ENCODE results near the gene ASCL2.

The ASCL2 gene

DNA sequence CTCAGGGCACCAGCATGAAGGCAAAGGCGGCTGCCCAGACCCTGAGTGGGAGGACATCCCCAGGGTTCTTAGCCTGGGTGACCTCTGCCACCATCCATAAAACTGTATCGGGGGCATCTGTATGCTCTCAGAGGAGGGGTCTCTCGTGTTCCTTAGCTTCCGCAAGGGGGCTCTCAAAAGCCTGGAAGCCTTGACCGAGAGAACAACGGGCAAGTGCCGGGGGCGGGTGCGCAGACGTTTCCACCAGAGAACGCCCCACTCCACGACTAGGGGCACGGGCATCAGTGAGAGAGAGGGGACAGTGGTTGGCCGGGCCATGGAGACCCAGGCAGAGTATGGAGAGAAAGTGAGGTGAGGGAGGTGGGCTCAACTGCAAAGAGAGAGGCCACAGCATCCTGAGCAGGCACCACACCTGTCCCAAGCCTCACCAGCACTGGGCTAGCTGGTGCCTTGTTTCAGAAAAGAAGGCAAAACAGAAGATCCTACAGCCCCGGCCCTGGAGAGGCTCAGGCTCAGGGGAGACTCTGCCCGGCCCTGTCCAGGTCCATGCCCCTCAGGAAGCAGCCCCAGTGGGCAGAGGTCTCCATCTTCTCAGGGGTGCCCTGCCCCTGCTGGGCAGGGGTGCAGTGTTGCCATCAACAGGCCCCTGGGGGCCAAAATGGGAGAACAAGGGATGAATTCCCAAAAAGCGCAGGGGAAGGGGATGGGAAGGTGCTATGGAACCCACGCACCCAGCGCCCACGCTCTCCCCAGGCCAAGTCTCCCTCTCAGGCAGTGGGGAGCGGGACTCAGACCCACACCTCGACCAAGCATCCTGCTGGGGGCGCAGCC is 37.3 kb upstream of the ASCL2 start:
- no peak for DNase-seq

DNA sequence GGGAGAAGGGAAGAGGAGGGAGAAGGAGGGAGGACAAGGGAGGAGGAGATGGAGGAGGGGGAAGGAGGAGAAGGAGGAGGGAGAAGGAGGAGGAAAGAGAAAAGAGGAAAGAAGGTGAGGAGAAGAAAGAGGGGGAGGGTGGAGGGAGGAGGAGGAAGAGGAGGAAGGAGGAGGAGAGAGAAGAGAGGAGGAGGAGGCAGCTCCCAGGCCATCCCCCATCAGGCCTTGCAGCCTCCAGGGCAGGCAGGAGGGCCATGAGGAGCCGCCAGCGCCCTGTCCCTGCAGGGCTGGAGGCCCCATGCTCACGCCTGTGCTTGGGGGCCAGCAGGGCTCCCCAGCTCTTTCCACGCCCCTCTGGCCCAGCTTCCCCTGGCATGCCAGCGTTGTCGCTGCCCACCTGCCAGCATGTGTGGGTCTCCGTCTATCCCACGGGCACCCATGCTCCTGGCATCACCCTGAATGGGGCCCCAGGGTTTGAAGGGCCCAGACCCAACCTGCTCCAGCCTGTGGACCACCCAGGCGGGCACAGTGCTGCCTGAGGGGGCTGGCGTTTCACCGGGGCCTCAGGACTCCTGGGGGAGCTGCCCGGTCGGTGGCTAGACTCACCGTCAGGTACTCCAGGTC is 36.6 kb upstream of the ASCL2 start:
- no peak for DNase-seq

DNA sequence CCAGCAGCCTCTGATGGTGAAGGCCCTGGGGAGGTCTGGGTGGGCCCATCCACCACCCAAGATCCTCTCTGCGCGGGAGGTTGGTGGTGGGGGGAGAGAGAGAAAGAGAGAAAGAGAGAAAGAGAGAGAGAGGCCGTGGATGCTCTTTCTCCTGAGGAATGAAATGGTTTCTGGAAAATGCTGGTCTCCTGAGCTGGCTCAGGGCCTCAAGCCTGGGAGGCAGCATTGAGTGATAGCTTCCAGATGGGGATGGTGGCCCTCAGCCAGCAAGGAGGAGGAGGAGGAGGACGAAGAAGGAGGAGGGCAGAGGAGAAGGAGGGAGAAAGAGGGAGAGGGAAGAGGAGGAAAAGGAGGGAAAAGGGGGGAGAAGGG is 36.0 kb upstream of the ASCL2 start:
- no peak for DNase-seq

DNA sequence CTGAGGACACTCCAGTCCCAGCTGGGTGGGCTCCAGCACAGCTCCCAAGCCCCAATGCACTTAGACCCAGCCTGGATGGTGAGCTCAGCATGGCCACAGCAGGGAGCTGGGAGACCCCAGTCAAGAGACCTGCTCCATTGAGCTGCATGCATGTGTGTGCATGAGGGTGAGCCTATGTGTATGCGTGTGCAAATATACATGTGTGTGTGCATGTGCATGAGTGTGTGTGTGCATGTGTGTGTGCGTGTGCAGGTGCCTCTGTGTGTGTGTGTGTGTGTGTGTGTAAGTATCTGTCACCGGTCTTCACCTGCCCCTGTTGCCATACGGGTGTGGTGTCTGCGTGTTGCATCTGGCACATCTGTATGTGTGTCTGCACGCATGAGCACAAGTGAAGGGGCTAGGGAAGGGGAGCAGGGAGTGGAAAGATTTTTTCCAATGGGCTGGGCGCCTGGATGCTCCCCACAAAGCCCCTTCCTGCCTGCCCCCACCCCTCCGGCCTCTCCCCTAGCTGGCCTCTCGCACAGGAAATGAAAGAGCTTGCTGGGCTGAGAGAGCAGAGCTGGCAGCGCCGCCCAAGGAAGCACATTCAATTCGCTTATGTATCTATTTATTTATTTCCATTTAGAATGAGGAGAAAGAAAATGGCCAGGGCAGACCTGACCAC is 35.5 kb upstream of the ASCL2 start:
- DNase-seq: no peak

- DNase-seq: peak; percentile 77 to 83
Observed at GRCh38 chr11:2305140-2305778, 34.9 kb upstream of the ASCL2 start.

DNA sequence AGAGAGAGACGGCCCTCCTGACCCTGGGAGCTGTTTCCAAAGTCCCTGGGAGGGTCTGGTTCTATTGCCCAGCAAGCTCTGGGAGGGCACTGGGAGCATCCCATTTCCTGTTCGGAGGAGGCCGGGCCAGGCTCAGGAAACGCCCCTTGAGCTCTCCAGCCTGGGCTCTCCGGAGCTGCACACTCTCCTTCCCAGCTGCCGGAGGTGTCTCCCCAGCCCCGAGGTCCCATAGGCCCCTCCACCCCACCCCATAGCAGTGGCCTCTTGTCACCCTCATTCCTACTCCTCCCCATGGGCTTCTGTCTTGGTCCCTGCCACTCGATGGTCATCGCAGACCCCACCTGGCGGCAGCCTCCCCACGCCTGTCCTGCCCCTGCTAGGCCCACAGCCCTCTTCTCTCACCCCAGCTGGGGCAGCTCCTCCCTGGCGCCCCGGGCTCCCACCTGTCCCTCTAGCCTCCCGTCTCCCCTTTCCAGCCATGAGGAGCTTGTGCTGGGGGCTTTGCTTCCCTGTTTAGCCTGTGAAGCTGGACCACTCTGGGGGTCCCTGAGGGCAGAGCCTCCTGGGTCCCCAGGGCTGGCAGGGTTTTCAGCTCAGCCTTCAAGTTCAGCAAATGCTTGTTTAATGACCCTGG is 34.2 kb upstream of the ASCL2 start:
- DNase-seq: no peak

- no peak for DNase-seq
Observed at GRCh38 chr11:2303627-2304505, 33.5 kb upstream of the ASCL2 start.

DNA sequence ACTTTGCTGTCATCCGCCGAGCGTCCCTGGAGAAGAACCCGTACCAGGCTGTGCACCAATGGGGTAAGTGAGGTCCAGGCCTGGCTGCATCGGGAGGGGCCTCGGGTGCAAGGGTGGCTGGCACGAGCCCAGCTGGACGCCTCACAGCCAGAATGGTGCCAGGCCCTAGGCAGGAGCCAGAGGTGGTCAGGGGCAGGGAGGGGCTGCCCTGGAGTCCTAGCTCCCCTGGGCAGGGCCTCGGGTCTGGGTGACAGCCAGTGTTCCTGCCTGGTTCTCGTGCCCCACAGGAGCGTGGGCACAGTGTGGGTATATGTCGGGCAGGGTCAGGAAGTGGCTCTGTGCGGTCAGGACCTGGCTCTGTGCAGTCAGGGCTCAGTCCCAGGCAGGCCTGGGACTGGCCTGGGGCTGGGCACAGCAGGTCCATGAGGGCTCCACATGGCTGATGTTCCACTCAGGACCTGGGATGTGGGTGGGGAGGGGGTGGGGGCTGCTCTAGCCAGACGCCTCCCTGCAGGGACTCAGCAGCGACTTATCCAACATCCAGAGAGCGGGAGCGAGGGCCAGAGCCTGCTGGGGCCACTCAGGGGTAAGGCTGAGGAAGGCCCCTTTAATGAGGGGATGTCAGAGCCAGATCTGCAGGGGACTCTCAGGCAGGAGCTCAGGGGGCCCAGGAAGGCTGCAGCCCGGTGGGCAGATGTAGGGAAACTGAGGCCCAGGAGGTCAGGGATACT is 32.7 kb upstream of the ASCL2 start:
- DNase-seq: no peak

- no peak for DNase-seq
Observed at GRCh38 chr11:2302306-2302895, 32.0 kb upstream of the ASCL2 start.

DNA sequence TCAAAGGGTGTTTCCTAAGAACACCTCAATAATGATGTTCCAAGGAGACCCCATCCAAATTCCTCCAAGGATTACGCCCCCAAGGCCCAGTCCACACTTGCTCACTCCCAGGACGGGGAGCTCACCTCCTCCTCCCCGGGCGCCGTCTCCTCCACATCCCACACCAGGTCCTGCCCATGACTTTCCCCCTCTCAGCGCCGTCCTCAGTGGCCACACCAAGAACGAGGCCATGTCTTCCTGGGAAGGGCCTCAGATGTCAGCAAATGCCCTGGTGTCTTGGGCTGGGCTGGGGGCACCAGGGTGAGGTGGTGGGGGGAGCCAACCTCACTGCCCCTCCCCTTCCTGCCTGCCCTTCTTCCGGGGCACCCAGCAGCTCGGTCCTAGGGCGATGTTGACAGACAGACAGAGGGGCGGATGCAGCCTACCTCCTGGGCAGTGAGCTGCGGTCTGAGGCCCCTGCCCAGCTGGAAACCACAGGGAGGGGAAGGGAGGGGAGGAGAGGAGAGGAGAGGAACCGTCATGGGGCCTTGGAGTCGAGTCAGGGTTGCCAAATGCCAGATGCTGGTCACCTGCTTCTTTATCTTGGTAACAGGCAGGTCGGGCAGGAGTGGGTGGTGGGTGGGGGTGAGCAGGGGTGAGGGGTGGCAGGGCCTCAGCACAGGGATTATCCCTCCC is 31.4 kb upstream of the ASCL2 start, which contains the start of the genes C11orf21 and TSPAN32:
C11orf21 (minus strand) TSS at position 288 of the 675 bp plus-strand sequence; CDS start at position 178, 110 bp downstream.
TSPAN32 (plus strand) TSS at position 383 of the 675 bp plus-strand sequence; CDS start at position 520, 137 bp downstream.
- DNase-seq: peak in 1 of 2 experiments; percentile 28

- no peak for DNase-seq
Observed at GRCh38 chr11:2300936-2301630, 30.7 kb upstream of the ASCL2 start.

- DNase-seq: no peak
Observed at GRCh38 chr11:2300290-2300935, 30.0 kb upstream of the ASCL2 start.

DNA sequence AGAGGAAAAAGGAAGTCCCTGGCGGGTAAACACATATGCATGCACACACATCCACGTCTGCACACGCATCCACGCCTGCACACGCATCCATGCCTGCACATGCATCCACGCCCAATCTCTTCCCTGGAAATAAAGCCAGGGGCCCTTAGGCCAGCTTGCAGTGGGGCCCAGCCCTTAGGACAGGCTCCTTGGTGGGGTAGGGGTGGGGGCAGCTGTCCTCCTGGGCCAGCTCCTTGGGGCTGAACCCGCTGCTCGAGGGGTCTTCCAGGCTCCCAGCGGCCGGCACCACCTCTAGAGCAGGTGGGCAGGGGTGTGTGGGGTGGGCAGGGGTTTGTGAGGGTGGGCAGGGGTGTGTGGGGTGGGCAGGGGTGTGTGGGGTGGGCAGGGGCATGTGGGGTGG is 29.4 kb upstream of the ASCL2 start:
- no peak for DNase-seq

GRCh38 chr11:2298795-2299761 is 28.7 kb upstream of the ASCL2 start:
- no peak for DNase-seq

GRCh38 chr11:2298131-2298794 is 27.9 kb upstream of the ASCL2 start:
- DNase-seq: no peak

DNA sequence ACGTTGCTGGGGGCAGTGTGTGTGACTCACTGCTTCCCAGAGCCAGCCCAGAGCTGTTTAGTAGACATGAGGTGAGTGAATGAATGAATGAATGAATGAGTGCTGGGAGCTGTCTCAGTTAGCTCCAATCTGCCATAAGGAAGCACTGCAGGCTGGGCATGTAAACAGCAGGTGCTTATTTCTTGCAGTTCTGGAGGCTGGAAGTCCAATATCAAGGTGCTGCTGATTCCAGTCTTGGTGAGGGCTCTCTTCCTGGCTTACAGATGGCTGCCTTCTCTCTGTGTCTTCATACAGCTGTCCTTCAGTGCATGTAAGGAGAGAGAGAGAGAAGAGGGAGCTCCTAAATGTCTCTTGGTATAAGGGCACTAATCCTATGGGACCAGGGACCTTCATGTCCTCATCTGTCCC is 27.2 kb upstream of the ASCL2 start:
- DNase-seq: no peak

All from activated CD4-positive, alpha-beta T cell treated with anti-CD3 and anti-CD28 coated beads, Interleukin-2, amount 50 U/mL, for 4 hours (primary cell).